ENCODE data around the gene PPP1R37. TPM values are rescaled to one million over a fixed set of nuclear protein-coding genes. Genes with fewer than 3 reads are reported as not detected.

The PPP1R37 gene
- total and polyA plus RNA-seq, 2 donors (not counting 1 experiment from before 2014, with no cell fraction given), result 20.7 to 28.1 TPM

GRCh38 chr19:45149129-45149528 lies 56.1 kb downstream of the PPP1R37 start:
- H3K9ac ChIP-seq (ENCODE audit: low read length), result no peak overlapping the region
- intact Hi-C loops (cut with micrococcal nuclease), result no loop called here
- H3K4me3 ChIP-seq (ENCODE audit: control extremely low read depth in 1 of 5, extremely low read depth in 1 of 5, insufficient read depth in 1 of 5, low read depth in 2 of 5, low read length in 4 of 5), result no peak overlapping the region
- no peak overlapping the region for H3K4me3 Mint-ChIP-seq
- peaks cover 0 to 22% (median 0%) of the 10 kb centered on the region in 3 donors for H3K9me3 ChIP-seq (ENCODE audit: control extremely low read depth in 1 of 3, control insufficient read depth in 2 of 3, insufficient read depth in 1 of 3, low read length in 2 of 3)
- no peak overlapping the region for H3K27ac ChIP-seq (ENCODE audit: low read length in 2 of 2)
- DNase-seq (no peak), ATAC-seq (ENCODE audit: low read depth) (no peak)
- peaks cover 17% of the 10 kb centered on the region for H3K4me1 Mint-ChIP-seq
- H2AFZ ChIP-seq (ENCODE audit: insufficient read depth, low read depth, low read length, poor library complexity, severe bottlenecking), result no peak overlapping the region
- WGBS (ENCODE audit: insufficient coverage), result 94% methylated on average over 3 of the region's 9 CpGs
- POLR2A ChIA-PET, result interaction anchor here (0.7 kb wide), 1 partner anchor 211 kb away, joined by 3 read pairs; no protein-coding TSS in a partner anchor
- H3K4me1 ChIP-seq (ENCODE audit: control insufficient read depth in 2 of 2, insufficient read depth in 2 of 2, low read length in 2 of 2), result peaks cover 20 to 28% of the 10 kb centered on the region in 2 donors
- H3K36me3 ChIP-seq (replicated peaks in 1 of 2; ENCODE audit: control extremely low read depth in 1 of 2, control insufficient read depth in 1 of 2, extremely low read depth in 1 of 2, insufficient read depth in 2 of 2, low read length in 1 of 2), result peaks cover 0 to 10% of the 10 kb centered on the region in 2 experiments
- CTCF ChIA-PET, result interaction anchor here (1.3 kb wide), 1 partner anchor 12 kb away, joined by 3 read pairs; no protein-coding TSS in a partner anchor
- no peak overlapping the region for H3K4me2 ChIP-seq (replicated peaks; ENCODE audit: low read depth, low read length, poor library complexity, severe bottlenecking)
- peaks cover 12% of the 10 kb centered on the region for H3K27me3 Mint-ChIP-seq
- H3K9me3 Mint-ChIP-seq (ENCODE audit: insufficient read depth), result no peaks in the 10 kb centered on the region
- peaks cover 0 to 26% (median 7%) of the 10 kb centered on the region in 4 experiments for H3K27me3 ChIP-seq (replicated peaks in 1 of 4; ENCODE audit: control extremely low read depth in 1 of 4, control insufficient read depth in 3 of 4, insufficient read depth in 4 of 4, low read length in 3 of 4)
- no peak for TF ChIP-seq EZH2 (IDR thresholded peaks at IDR 0.05; ENCODE audit: borderline replicate concordance, insufficient read depth, low read depth, low read length, poor library complexity, severe bottlenecking)
- no peak for TF ChIP-seq CTCF (IDR thresholded peaks at IDR 0.05)
- H3K27ac Mint-ChIP-seq, result no peak overlapping the region
- H3K79me2 ChIP-seq (ENCODE audit: control insufficient read depth, insufficient read depth, low read length), result no peaks in the 10 kb centered on the region
- H4K20me1 ChIP-seq (ENCODE audit: control insufficient read depth, insufficient read depth, low read length, poor library complexity, severe bottlenecking), result no peaks in the 10 kb centered on the region

GRCh38 chr19:45150180-45150579 lies 57.2 kb downstream of the PPP1R37 start:
- H2AFZ ChIP-seq (ENCODE audit: insufficient read depth, low read depth, low read length, poor library complexity, severe bottlenecking), result no peak overlapping the region
- peak overlapping the region; percentile 19 for H3K4me3 Mint-ChIP-seq
- no peaks in the 10 kb centered on the region for H3K9me3 Mint-ChIP-seq (ENCODE audit: insufficient read depth)
- peaks cover 18% of the 10 kb centered on the region for H3K4me1 Mint-ChIP-seq
- ChIA-PET CTCF (interaction anchor here (1.3 kb wide), 1 partner anchor 8 kb away, joined by 3 read pairs; no protein-coding TSS in a partner anchor), POLR2A (no interaction called here)
- H3K27me3 Mint-ChIP-seq, result peaks cover 17% of the 10 kb centered on the region
- no peak for ATAC-seq (ENCODE audit: low read depth)
- H3K9me3 ChIP-seq (ENCODE audit: control extremely low read depth in 1 of 3, control insufficient read depth in 2 of 3, insufficient read depth in 1 of 3, low read length in 2 of 3), result peaks cover 0 to 22% (median 0%) of the 10 kb centered on the region in 3 donors
- H4K20me1 ChIP-seq (ENCODE audit: control insufficient read depth, insufficient read depth, low read length, poor library complexity, severe bottlenecking), result no peaks in the 10 kb centered on the region
- peaks cover 0 to 7% of the 10 kb centered on the region in 2 experiments for H3K36me3 ChIP-seq (replicated peaks in 1 of 2; ENCODE audit: control extremely low read depth in 1 of 2, control insufficient read depth in 1 of 2, extremely low read depth in 1 of 2, insufficient read depth in 2 of 2, low read length in 1 of 2)
- DNase-seq, result no peak
- no peak overlapping the region for H3K4me2 ChIP-seq (replicated peaks; ENCODE audit: low read depth, low read length, poor library complexity, severe bottlenecking)
- intact Hi-C loops (cut with micrococcal nuclease), result no loop called here
- H3K9ac ChIP-seq (ENCODE audit: low read length), result no peak overlapping the region
- H3K27me3 ChIP-seq (replicated peaks in 1 of 4; ENCODE audit: control extremely low read depth in 1 of 4, control insufficient read depth in 3 of 4, insufficient read depth in 4 of 4, low read length in 3 of 4), result peaks cover 0 to 32% (median 10%) of the 10 kb centered on the region in 4 experiments
- 100% methylated on average over 2 of the region's 4 CpGs for WGBS (ENCODE audit: insufficient coverage)
- H3K4me3 ChIP-seq (ENCODE audit: control extremely low read depth in 1 of 5, extremely low read depth in 1 of 5, insufficient read depth in 1 of 5, low read depth in 2 of 5, low read length in 4 of 5), result no peak overlapping the region
- peaks cover 22 to 29% of the 10 kb centered on the region in 2 donors for H3K4me1 ChIP-seq (ENCODE audit: control insufficient read depth in 2 of 2, insufficient read depth in 2 of 2, low read length in 2 of 2)
- H3K79me2 ChIP-seq (ENCODE audit: control insufficient read depth, insufficient read depth, low read length), result no peaks in the 10 kb centered on the region
- no peak overlapping the region for H3K27ac ChIP-seq (ENCODE audit: low read length in 2 of 2)
- H3K27ac Mint-ChIP-seq, result no peak overlapping the region
- TF ChIP-seq CTCF (IDR thresholded peaks at IDR 0.05) (no peak), EZH2 (IDR thresholded peaks at IDR 0.05; ENCODE audit: borderline replicate concordance, insufficient read depth, low read depth, low read length, poor library complexity, severe bottlenecking) (no peak)
